B cell (primary cell): Measurements from ENCODE around the gene UBE2B. TPM values are rescaled to one million over a fixed set of nuclear protein-coding genes. Genes with fewer than 3 reads are reported as not detected.

Source experiments
- ATAC-seq: fragments of 200-7000 bp; cut with Tn5 transposase; one replicate; pipeline ENCODE4 v1.10.0; 2021; ENCODE audit warnings: low read depth, mild to moderate bottlenecking, moderate number of reproducible peaks, moderate library complexity
- CTCF ChIA-PET: fragments of 350-600 bp; sonication (Branson Sonifier 250); formaldehyde crosslinking; loops from one replicate; lab custom pipeline; 2021; ENCODE audit warnings: antibody characterized with exemption, inconsistent platforms; lab: Charles Lee
- POLR2A ChIA-PET: fragments of 350-600 bp; sonication (Branson Sonifier 250); formaldehyde crosslinking; loops from one replicate; lab custom pipeline; 2021; ENCODE audit warnings: antibody characterized with exemption; lab: Charles Lee
- DNase-seq: peaks from one replicate; pipeline ENCODE4 v3.0.0; 2013
- H2AFZ ChIP-seq: 2 replicates; pipeline ENCODE4 v1.6.1; 2012; ENCODE audit warnings: mild to moderate bottlenecking, low read depth, low read length; ENCODE audit not compliant: insufficient read depth, poor library complexity, severe bottlenecking
- H3K27ac ChIP-seq, 2 donors: 1 replicate in 1 of 2; 2 replicates in 1 of 2; pipeline ENCODE4 v1.5.1; 2012 to 2013; ENCODE audit warnings: low read length in 2 of 2, mild to moderate bottlenecking in 2 of 2, moderate library complexity in 1 of 2
- H3K27me3 ChIP-seq, 4 experiments: fragments of 200-600 bp in 1 of 4; sonication (generic) in 1 of 4; replicated peaks in 1 of 4; 1 replicate in 2 of 4; 2 replicates in 2 of 4; pipeline versions ENCODE4 v1.6.1 to v1.7.0; 2013 to 2016; ENCODE audit warnings: low read length in 3 of 4, mild to moderate bottlenecking in 2 of 4, mixed read lengths in 1 of 4, moderate library complexity in 1 of 4; ENCODE audit not compliant: insufficient read depth in 4 of 4, control insufficient read depth in 3 of 4; ENCODE audit errors: control extremely low read depth in 1 of 4
- H3K36me3 ChIP-seq, 2 experiments: replicated peaks in 1 of 2; 1 replicate in 1 of 2; 2 replicates in 1 of 2; pipeline versions ENCODE4 v1.6.1 to v1.7.1; 2013; ENCODE audit warnings: low read length in 1 of 2; ENCODE audit not compliant: insufficient read depth in 2 of 2, control insufficient read depth in 1 of 2; ENCODE audit errors: control extremely low read depth in 1 of 2, extremely low read depth in 1 of 2
- H3K4me1 ChIP-seq, 2 donors: fragments of 200-600 bp in 1 of 2; sonication (generic) in 1 of 2; 1 replicate in 1 of 2; 2 replicates in 1 of 2; pipeline versions ENCODE4 v1.5.1 to v1.6.1; 2013 to 2017; ENCODE audit warnings: low read length in 2 of 2; ENCODE audit not compliant: control insufficient read depth in 2 of 2, insufficient read depth in 2 of 2
- H3K4me2 ChIP-seq: replicated peaks from 2 replicates; pipeline ENCODE3; 2012; ENCODE audit warnings: mild to moderate bottlenecking, low read depth, low read length; ENCODE audit not compliant: poor library complexity, severe bottlenecking
- H3K4me3 ChIP-seq, 5 experiments: fragments of 200-600 bp in 1 of 5; sonication (generic) in 1 of 5; 1 replicate in 3 of 5; 2 replicates in 2 of 5; pipeline versions ENCODE4 v1.5.1 to v1.7.0; 2011 to 2016; ENCODE audit warnings: low read length in 4 of 5, mild to moderate bottlenecking in 4 of 5, low read depth in 2 of 5, control low read depth in 1 of 5, moderate library complexity in 1 of 5; ENCODE audit not compliant: insufficient read depth in 1 of 5; ENCODE audit errors: control extremely low read depth in 1 of 5, extremely low read depth in 1 of 5
- H3K79me2 ChIP-seq: fragments of 200-600 bp; sonication (generic); one replicate; pipeline ENCODE4 v1.6.0; 2016; ENCODE audit warnings: low read length; ENCODE audit not compliant: control insufficient read depth, insufficient read depth
- H3K9ac ChIP-seq: fragments of 200-600 bp; sonication (generic); 2 replicates; pipeline ENCODE4 v1.6.1; 2017; ENCODE audit warnings: mild to moderate bottlenecking, low read length, moderate library complexity
- H3K9me3 ChIP-seq, 3 donors: one replicate each; pipeline versions ENCODE4 v1.6.1 to v1.7.1; 2013; ENCODE audit warnings: low read length in 2 of 3; ENCODE audit not compliant: control insufficient read depth in 2 of 3, insufficient read depth in 1 of 3; ENCODE audit errors: control extremely low read depth in 1 of 3
- H4K20me1 ChIP-seq: 2 replicates; pipeline ENCODE4 v1.6.0; 2012; ENCODE audit warnings: mild to moderate bottlenecking, low read length; ENCODE audit not compliant: insufficient read depth, control insufficient read depth, poor library complexity, severe bottlenecking
- H3K27ac Mint-ChIP-seq: one replicate; pipeline ENCODE4 v1.8.0; 2021; ENCODE audit warnings: mixed read lengths
- H3K27me3 Mint-ChIP-seq: one replicate; pipeline ENCODE4 v1.8.0; 2021; ENCODE audit warnings: mixed read lengths
- H3K4me1 Mint-ChIP-seq: one replicate; pipeline ENCODE4 v1.8.0; 2021; ENCODE audit warnings: mixed read lengths
- H3K4me3 Mint-ChIP-seq: one replicate; pipeline ENCODE4 v1.8.0; 2021; ENCODE audit warnings: mixed read lengths
- H3K9me3 Mint-ChIP-seq: one replicate; pipeline ENCODE4 v1.8.0; 2022; ENCODE audit warnings: mixed read lengths; ENCODE audit not compliant: insufficient read depth
- CTCF ChIP-seq: fragments of 200-600 bp; IDR thresholded peaks from one replicate; pipeline ENCODE4 v1.8.0; 2022; ENCODE audit warnings: antibody characterized with exemption, mild to moderate bottlenecking
- EZH2 ChIP-seq: IDR thresholded peaks from 2 replicates; pipeline ENCODE4 v1.6.1; 2012; ENCODE audit warnings: borderline replicate concordance, low read depth, mild to moderate bottlenecking, moderate library complexity, low read length; ENCODE audit not compliant: insufficient read depth, poor library complexity, severe bottlenecking
- WGBS: methylation state at CpG from one replicate; pipeline ENCODE4 v1.1.5; 2013; ENCODE audit warnings: missing lambda C conversion rate; ENCODE audit not compliant: insufficient coverage; 5-methylcytosine and 5-hydroxymethylcytosine counted together
- intact Hi-C: fragments of 100-400 bp; cut with micrococcal nuclease; formaldehyde crosslinking; loops from one replicate; pipeline ENCODE4 v1.10.0; 2022
- polyA plus RNA-seq: library from polyadenylated mRNA; depleted of rRNA; stranded (reverse); fragments of >200 nt; gene quantifications from 2 replicates; pipeline ENCODE4 v1.2.3, GENCODE V29; 2012
- total RNA-seq, 2 donors: library from RNA; stranded (reverse); fragments of 120-200 nt in 1 of 2; gene quantifications; 1 replicate in 1 of 2; 2 replicates in 1 of 2; pipeline versions ENCODE4 v1.2.3 to v1.2.4, GENCODE V29; 2013 to 2022

UBE2B gene
- total and polyA plus RNA-seq, 2 donors (not counting 1 experiment from before 2014, with no cell fraction given) = 23.0 to 106 TPM

GRCh38 chr5:134370311-134370870 is 978 bp upstream of the UBE2B start:
- Histone ChIP-seq H3K79me2 (peaks cover 62% of the 10 kb centered on the region), H3K4me2 (peak overlapping the region; percentile 81), H3K4me3 (peak overlapping the region; percentile 36 to 99 (median 92)), H3K9ac (peak overlapping the region; percentile 89), H3K4me1 (peaks cover 25 to 32% of the 10 kb centered on the region in 2 donors), H3K9me3 (peaks cover 0 to 5% (median 0%) of the 10 kb centered on the region in 3 donors), H2AFZ (peak overlapping the region; percentile 91), H3K36me3 (peaks cover 0 to 5% of the 10 kb centered on the region in 2 experiments), H3K27ac (peak overlapping the region; percentile 97 to 99), H4K20me1 (peaks cover 14% of the 10 kb centered on the region), H3K27me3 (no peaks in the 10 kb centered on the region)
- Mint-ChIP-seq H3K27ac (peak overlapping the region; percentile 100), H3K27me3 (no peaks in the 10 kb centered on the region), H3K4me1 (peaks cover 46% of the 10 kb centered on the region), H3K4me3 (peak overlapping the region; percentile 98), H3K9me3 (peaks cover 2% of the 10 kb centered on the region)
- 57% methylated on average over 1 of the region's 5 CpGs for WGBS
- TF ChIP-seq EZH2 = no peak
- TF ChIP-seq CTCF = no peak
- ATAC-seq (peak; percentile 3), DNase-seq (no peak)
- intact Hi-C loops = loop anchor here (2.0 to 5.0 kb wide), 8 partner anchors 66 to 534 kb away; partner anchors contain the start of genes PCBD2 and SKP1
- POLR2A ChIA-PET = interaction anchor here (0.9 to 3.6 kb wide), 4 partner anchors 144 to 217 kb away, joined by 3 to 36 read pairs (median 8); partner anchors contain the start of genes JADE2 and PPP2CA
- CTCF ChIA-PET = interaction anchor here (1.4 to 2.1 kb wide), 3 partner anchors 41 to 207 kb away, joined by 5 to 10 read pairs (median 5); partner anchors contain the start of gene CDKN2AIPNL
